Measurements from ENCODE around the gene RIN2. TPM values are rescaled to one million over a fixed set of nuclear protein-coding genes. Genes with fewer than 3 reads are reported as not detected.

RIN2 gene
- total RNA-seq, 2 experiments from 2014 or later: not detected

GRCh38 chr20:19777315-19777714, 19.3 kb downstream of the RIN2 start:
- Mint-ChIP-seq H3K27me3 (no peaks in the 10 kb centered on the region), H3K4me3 (no peak overlapping the region), H3K4me1 (peaks cover 13% of the 10 kb centered on the region), H3K9me3 (no peaks in the 10 kb centered on the region), H3K27ac (no peak overlapping the region), H3K36me3 (ENCODE audit: low read depth) (no peaks in the 10 kb centered on the region)
- CTCF ChIA-PET: no interaction called here
- DNase-seq: no peak
- POLR2A ChIA-PET: no interaction called here

- Mint-ChIP-seq H3K4me1 (peaks cover 13% of the 10 kb centered on the region), H3K27me3 (no peaks in the 10 kb centered on the region), H3K36me3 (ENCODE audit: low read depth) (no peaks in the 10 kb centered on the region), H3K9me3 (no peaks in the 10 kb centered on the region), H3K27ac (no peak overlapping the region), H3K4me3 (no peak overlapping the region)
- DNase-seq: no peak
- ChIA-PET CTCF (no interaction called here), POLR2A (no interaction called here)
These were observed 19.9 kb downstream of the RIN2 start for GRCh38 chr20:19777981-19778380.

GRCh38 chr20:19778404-19778803, 20.3 kb downstream of the RIN2 start:
- Mint-ChIP-seq H3K27me3 (no peaks in the 10 kb centered on the region), H3K9me3 (no peaks in the 10 kb centered on the region), H3K4me1 (peaks cover 13% of the 10 kb centered on the region), H3K27ac (no peak overlapping the region), H3K36me3 (ENCODE audit: low read depth) (no peaks in the 10 kb centered on the region), H3K4me3 (no peak overlapping the region)
- POLR2A ChIA-PET: no interaction called here
- DNase-seq: no peak
- CTCF ChIA-PET: no interaction called here

GRCh38 chr20:19779634-19780033, 21.6 kb downstream of the RIN2 start:
- Mint-ChIP-seq H3K36me3 (ENCODE audit: low read depth) (no peaks in the 10 kb centered on the region), H3K4me3 (no peak overlapping the region), H3K9me3 (no peaks in the 10 kb centered on the region), H3K4me1 (peaks cover 13% of the 10 kb centered on the region), H3K27me3 (no peaks in the 10 kb centered on the region), H3K27ac (no peak overlapping the region)
- POLR2A ChIA-PET: no interaction called here
- CTCF ChIA-PET: no interaction called here
- no peak for DNase-seq

DNA sequence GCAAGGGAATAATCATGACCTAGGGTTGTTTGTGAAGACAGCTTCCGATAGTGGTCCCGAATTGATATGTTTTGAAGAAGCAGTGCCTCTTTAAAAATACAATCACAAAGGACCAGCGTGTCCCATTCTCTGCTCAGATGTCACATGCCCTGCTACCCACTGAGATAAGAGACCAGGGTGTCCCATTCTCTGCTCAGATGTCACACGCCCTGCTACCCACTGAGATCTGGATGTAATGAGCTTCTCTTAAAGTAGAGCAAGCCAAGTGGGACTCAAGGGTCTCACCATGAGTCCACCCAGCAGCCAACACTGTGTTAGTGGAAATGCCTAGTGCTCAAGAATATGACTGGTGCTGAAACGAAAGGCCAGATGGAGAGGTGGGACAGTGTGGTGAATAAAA, 22.2 kb downstream of the RIN2 start:
- no peak for DNase-seq
- Mint-ChIP-seq H3K36me3 (ENCODE audit: low read depth) (no peaks in the 10 kb centered on the region), H3K4me1 (peaks cover 13% of the 10 kb centered on the region), H3K4me3 (no peak overlapping the region), H3K9me3 (no peaks in the 10 kb centered on the region), H3K27ac (no peak overlapping the region), H3K27me3 (no peaks in the 10 kb centered on the region)
- ChIA-PET CTCF (no interaction called here), POLR2A (no interaction called here)

GRCh38 chr20:19781235-19781634, 23.2 kb downstream of the RIN2 start:
- ChIA-PET CTCF (no interaction called here), POLR2A (no interaction called here)
- Mint-ChIP-seq H3K4me3 (no peak overlapping the region), H3K27me3 (no peaks in the 10 kb centered on the region), H3K36me3 (ENCODE audit: low read depth) (no peaks in the 10 kb centered on the region), H3K27ac (no peak overlapping the region), H3K9me3 (no peaks in the 10 kb centered on the region), H3K4me1 (peaks cover 13% of the 10 kb centered on the region)
- DNase-seq: no peak

GRCh38 chr20:19782669-19783068, 24.6 kb downstream of the RIN2 start:
- H3K9me3 Mint-ChIP-seq: no peaks in the 10 kb centered on the region
- no peak overlapping the region for H3K27ac Mint-ChIP-seq
- no peak overlapping the region for H3K4me3 Mint-ChIP-seq
- no peak for DNase-seq
- peaks cover 13% of the 10 kb centered on the region for H3K4me1 Mint-ChIP-seq
- ChIA-PET CTCF (interaction anchor here (0.7 kb wide), 1 partner anchor 58 kb away, joined by 4 read pairs; no protein-coding TSS in a partner anchor), POLR2A (no interaction called here)
- no peaks in the 10 kb centered on the region for H3K27me3 Mint-ChIP-seq
- no peaks in the 10 kb centered on the region for H3K36me3 Mint-ChIP-seq (ENCODE audit: low read depth)

DNA sequence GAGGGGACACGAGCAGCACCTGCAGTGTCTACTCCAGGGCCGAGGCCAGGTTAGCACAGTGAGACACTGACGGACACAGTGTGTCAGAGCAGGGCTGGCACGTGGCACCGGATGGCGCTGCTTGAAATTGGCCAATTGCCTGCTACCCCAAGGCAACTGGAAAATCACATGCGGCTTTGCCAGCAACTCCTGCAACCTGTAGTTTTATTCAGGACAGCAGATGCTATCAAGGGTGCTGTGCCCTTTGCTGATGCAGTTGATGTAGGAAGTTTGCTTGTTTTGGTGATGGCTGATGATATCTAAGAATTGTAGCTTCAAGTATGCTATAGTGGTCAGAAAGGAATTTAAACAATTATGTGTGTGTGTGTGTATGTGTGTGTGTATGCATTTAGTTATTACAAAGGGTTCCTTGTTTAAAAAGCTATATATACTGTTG, 25.9 kb downstream of the RIN2 start:
- POLR2A ChIA-PET: no interaction called here
- Mint-ChIP-seq H3K27me3 (peaks cover 1% of the 10 kb centered on the region), H3K27ac (no peak overlapping the region), H3K4me3 (no peak overlapping the region), H3K36me3 (ENCODE audit: low read depth) (no peaks in the 10 kb centered on the region), H3K4me1 (peaks cover 13% of the 10 kb centered on the region), H3K9me3 (no peaks in the 10 kb centered on the region)
- no peak for DNase-seq
- CTCF ChIA-PET: interaction anchor here (1.1 to 1.5 kb wide), 3 partner anchors 13 to 210 kb away, joined by 3 to 6 read pairs (median 5); no protein-coding TSS in a partner anchor

GRCh38 chr20:19784511-19785172, 26.6 kb downstream of the RIN2 start:
- Mint-ChIP-seq H3K9me3 (no peaks in the 10 kb centered on the region), H3K36me3 (ENCODE audit: low read depth) (no peaks in the 10 kb centered on the region), H3K27me3 (peaks cover 3% of the 10 kb centered on the region), H3K4me3 (no peak overlapping the region), H3K27ac (no peak overlapping the region), H3K4me1 (peaks cover 13% of the 10 kb centered on the region)
- POLR2A ChIA-PET: no interaction called here
- DNase-seq: no peak
- CTCF ChIA-PET: interaction anchor here (1.0 to 3.2 kb wide), 5 partner anchors 13 to 210 kb away, joined by 3 to 12 read pairs (median 5); no protein-coding TSS in a partner anchor

GRCh38 chr20:19785173-19785982, 27.3 kb downstream of the RIN2 start:
- POLR2A ChIA-PET: no interaction called here
- H3K36me3 Mint-ChIP-seq (ENCODE audit: low read depth): no peaks in the 10 kb centered on the region
- H3K4me3 Mint-ChIP-seq: no peak overlapping the region
- peaks cover 5% of the 10 kb centered on the region for H3K27me3 Mint-ChIP-seq
- no peak overlapping the region for H3K27ac Mint-ChIP-seq
- no peaks in the 10 kb centered on the region for H3K9me3 Mint-ChIP-seq
- DNase-seq: no peak
- peaks cover 7% of the 10 kb centered on the region for H3K4me1 Mint-ChIP-seq
- CTCF ChIA-PET: interaction anchor here (1.0 to 3.2 kb wide), 3 partner anchors 42 to 210 kb away, joined by 3 to 12 read pairs (median 5); no protein-coding TSS in a partner anchor

DNA sequence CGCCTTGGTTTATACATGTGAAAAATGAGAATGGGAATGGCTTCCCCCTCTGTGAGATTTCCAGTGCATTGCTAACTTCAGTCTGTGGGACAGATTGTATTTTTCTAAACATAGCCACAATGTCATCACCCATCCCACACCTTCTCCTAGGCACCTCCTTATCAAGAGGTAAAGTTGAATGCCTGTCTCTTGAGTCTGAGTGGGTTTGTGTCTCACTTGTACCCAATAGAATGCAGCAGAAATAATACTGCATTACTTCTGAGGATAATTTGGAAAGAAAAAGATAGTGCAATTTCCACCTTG, 27.9 kb downstream of the RIN2 start:
- H3K27ac Mint-ChIP-seq: no peak overlapping the region
- no peaks in the 10 kb centered on the region for H3K36me3 Mint-ChIP-seq (ENCODE audit: low read depth)
- no peak for DNase-seq
- H3K4me3 Mint-ChIP-seq: no peak overlapping the region
- ChIA-PET CTCF (interaction anchor here (1.0 to 3.2 kb wide), 3 partner anchors 42 to 209 kb away, joined by 3 to 12 read pairs (median 5); no protein-coding TSS in a partner anchor), POLR2A (no interaction called here)
- peaks cover 9% of the 10 kb centered on the region for H3K27me3 Mint-ChIP-seq
- H3K9me3 Mint-ChIP-seq: no peaks in the 10 kb centered on the region
- H3K4me1 Mint-ChIP-seq: peaks cover 2% of the 10 kb centered on the region

DNA sequence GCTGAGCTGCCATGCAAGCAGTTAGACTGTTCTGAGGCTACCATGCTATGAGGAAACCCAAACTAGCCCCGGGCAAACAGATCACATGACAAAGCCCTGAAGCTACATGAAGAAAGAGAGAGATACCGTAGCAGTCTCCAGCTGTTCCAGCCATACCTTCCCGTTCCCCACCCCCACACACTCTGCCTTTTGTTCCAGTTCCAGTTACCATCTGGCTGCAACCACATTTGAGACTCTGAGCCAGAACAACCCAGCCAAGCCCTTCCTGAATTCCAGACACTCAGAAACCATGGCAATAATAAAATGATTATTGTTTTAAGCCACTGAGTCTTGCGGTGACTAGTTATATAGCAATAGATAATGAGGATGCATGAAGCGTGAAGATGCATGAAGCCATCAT, 28.3 kb downstream of the RIN2 start:
- Mint-ChIP-seq H3K27ac (no peak overlapping the region), H3K36me3 (ENCODE audit: low read depth) (no peaks in the 10 kb centered on the region), H3K9me3 (no peaks in the 10 kb centered on the region), H3K4me3 (no peak overlapping the region), H3K4me1 (no peaks in the 10 kb centered on the region), H3K27me3 (peaks cover 10% of the 10 kb centered on the region)
- POLR2A ChIA-PET: no interaction called here
- CTCF ChIA-PET: interaction anchor here (1.0 to 3.2 kb wide), 3 partner anchors 11 to 207 kb away, joined by 3 to 12 read pairs (median 4); no protein-coding TSS in a partner anchor
- DNase-seq: no peak

DNA sequence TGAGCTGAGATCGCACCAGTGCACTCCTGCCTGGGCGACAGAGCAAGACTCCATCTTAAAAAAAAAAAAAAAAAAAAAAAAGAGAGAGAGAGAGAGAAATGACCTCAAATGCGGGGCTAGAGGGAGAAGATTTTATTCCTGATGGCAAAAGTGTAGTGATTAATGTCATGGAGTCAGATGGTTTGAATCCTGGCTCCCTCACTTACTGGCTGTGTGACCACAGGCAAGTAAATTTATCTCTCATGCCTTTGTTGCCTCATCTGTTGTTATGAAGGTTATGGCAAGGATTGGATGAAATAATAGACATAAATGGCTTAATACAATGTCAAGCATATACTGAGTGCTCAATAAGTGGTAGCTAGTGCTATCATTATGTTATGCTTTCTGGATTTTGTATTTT, 29.3 kb downstream of the RIN2 start:
- H3K9me3 Mint-ChIP-seq: no peaks in the 10 kb centered on the region
- CTCF ChIA-PET: interaction anchor here (1.4 to 3.2 kb wide), 2 partner anchors 40 to 206 kb away, joined by 4 to 12 read pairs; no protein-coding TSS in a partner anchor
- DNase-seq: no peak
- H3K27me3 Mint-ChIP-seq: peaks cover 11% of the 10 kb centered on the region
- POLR2A ChIA-PET: no interaction called here
- H3K4me1 Mint-ChIP-seq: no peaks in the 10 kb centered on the region
- H3K36me3 Mint-ChIP-seq (ENCODE audit: low read depth): no peaks in the 10 kb centered on the region
- H3K4me3 Mint-ChIP-seq: no peak overlapping the region
- no peak overlapping the region for H3K27ac Mint-ChIP-seq

DNA sequence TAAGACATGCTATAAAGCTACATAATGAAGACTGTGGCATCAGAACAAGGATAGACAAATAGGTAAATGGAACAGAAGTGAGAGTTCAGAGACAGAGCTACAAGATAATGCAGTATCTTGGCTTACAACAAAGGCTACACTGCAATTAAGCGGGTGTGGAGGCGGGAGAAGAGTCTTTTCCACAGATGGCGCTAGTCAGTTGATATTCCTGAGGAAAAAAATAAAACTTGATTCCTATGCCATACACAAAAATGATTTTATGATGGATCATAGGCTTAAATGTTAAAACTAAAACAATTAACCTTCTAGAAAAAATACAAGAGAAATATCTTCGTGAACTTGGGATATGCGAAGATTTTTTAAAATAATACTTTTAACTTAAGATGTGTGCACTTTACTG, 31.0 kb downstream of the RIN2 start:
- Mint-ChIP-seq H3K36me3 (ENCODE audit: low read depth) (no peaks in the 10 kb centered on the region), H3K4me1 (no peaks in the 10 kb centered on the region), H3K27me3 (peaks cover 14% of the 10 kb centered on the region), H3K4me3 (no peak overlapping the region), H3K27ac (no peak overlapping the region), H3K9me3 (no peaks in the 10 kb centered on the region)
- ChIA-PET CTCF (no interaction called here), POLR2A (no interaction called here)
- DNase-seq: no peak

All from activated CD4-positive, alpha-beta memory T cell treated with anti-CD3 and anti-CD28 coated beads, Interleukin-2, amount 10 ng/mL, durations not matched to agents 7 days and 5 days (primary cell).